GM18511 (cell line): Measurements from ENCODE around the gene ADAMTS2.

ENCODE experiments used
- ATAC-seq: cut with Tn5 transposase; IDR thresholded peaks from one replicate; pipeline ENCODE4 v1.9.1; 2021; ENCODE audit warnings: mild to moderate bottlenecking, moderate library complexity; ENCODE audit not compliant: unreplicated experiment

The ADAMTS2 gene

GRCh38 chr5:179132586-179133355 lies 212.5 kb downstream of the ADAMTS2 start:
- no peak for ATAC-seq

DNA sequence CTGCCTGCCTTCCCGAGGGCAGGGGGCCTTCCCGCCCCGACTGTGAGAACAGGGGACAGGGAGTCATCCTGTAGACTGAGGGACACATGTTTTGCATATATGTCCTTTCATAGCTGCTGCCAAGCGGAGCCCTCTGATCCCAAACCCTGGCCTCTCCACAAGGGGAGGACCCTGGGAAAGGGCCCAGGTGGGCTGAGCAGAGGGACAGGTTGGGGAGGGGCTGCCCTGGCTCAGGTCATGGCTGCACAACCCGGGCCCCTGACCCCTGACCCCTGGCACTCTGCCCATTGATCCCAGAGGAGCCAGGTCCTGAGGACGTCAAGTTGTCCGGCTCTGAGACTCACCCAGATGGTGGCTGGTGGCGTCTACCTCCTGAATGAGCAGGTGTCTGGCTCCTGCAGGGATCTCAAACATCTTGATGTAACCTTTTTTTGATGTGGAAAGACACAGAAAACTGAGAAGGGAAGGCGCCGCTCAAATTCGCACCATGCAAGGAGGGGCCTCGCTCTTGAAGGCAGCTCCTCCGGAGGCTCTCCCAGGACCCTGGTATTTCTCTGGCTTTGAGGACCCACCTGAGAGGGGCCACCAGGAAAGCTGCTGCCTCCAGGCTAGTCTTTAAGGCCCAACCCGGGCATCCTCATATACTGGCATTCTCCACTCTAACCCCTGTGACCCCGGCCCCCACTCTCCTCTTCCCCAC lies 213.2 kb downstream of the ADAMTS2 start:
- ATAC-seq, result no peak

DNA sequence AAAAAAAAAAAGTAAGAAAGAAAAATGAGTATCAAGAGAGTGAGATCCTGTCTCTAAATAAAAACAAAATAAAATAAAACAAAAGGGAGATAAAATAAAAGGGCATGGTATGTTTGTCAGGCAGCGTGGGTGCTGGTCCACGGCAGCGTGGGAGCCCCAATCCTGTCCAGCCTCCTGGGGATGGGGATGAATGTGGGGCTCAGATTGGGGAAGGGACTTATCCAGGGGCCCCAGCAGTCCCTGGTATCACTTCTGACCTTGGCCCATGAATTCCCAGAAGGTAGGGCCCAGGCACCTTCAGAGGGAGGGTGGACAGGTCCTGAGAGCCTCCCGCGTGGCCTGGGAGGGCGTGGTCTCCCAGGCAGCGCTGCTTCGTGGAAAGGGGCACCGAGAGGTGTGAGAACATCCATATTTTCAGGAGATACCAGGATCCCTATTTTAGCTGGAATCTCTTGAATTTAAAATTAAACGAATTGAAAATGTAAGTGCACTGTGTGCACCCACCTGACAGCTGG lies 213.9 kb downstream of the ADAMTS2 start:
- ATAC-seq, result no peak

DNA sequence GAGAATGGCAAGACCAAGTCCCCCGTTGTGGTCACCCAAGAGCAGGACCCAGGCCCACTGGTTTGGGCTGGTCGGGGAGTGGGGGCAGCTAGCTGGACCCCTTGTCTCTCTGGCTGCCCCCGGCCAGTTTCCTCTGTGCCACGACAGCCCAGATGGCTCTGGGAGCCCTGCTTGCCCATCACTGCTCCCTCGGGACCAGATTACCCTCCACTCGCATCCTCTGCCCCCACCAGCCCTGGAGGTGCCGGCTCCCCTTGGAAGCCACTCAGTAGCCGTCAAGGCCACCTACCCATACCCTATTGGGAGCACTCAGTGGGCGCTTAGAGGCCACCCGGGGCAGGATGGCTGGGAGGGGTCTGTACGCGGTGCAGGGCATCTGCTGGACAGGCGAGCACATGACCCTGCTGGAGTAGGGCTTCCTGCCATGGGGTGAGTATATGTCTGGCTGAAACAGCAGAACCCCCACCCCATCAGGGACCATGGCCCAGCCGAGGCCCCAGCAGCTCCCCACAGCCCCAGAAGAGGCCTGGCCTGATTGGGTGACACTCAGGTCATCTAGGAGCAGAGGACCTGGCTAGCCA lies 215.1 kb downstream of the ADAMTS2 start:
- no peak for ATAC-seq

DNA sequence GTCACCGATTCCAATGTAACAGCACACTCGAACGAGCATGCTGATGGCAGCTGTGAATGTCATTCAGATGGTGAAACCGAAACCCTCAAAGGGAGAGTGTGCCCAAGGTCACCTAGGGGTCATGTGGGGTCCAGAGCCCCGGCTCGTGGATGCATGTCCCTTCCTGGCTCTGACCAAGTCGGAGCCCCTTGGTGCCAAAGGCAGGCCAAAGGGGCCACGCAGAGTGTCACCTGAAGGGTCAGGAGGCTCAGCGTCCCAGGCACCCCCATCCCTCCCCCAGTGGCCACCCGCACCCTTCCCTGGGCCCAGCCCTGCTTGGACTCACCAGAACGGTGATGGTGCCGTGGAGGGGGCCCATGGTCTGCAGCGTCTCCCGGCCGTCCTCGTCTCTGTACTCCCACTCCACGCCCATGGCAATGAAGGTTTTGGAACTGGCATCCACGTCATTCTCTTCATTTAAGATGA lies 215.6 kb downstream of the ADAMTS2 start:
- no peak for ATAC-seq

DNA sequence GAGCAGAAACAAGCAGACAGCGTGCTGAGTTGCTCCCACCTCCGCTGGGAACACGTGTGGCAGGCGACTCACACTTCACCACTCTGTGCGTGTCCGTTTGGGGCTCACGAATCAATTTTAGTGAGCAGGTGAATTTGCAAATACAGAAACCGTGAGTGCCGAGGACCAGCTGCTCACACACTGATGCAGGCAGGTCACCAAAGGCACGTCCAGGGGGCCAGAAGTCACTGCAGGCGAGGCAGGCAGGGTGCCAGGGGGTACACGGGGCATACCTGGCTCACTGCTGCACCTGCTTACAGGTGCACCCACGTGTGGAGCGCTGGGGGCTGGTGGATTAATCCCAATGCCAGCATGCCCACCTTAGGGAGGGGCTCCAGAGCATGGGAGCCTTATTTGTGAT lies 216.3 kb downstream of the ADAMTS2 start:
- ATAC-seq, result no peak

DNA sequence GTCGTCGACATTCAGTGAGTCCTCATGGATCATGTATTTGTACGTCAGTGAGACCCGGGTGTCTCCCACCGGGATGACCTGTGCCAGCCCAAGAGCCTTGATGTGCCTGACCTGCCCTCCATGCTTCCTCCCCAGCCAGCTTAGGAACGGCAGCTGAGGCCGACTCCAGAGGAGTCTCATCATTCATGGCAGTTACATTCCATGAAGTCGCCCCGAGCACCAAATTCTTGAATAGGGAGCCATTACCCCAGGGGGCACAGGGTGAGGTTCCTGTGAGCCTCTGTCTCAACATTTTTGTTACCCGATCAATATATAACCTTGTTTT lies 217.3 kb downstream of the ADAMTS2 start:
- no peak for ATAC-seq

- ATAC-seq, result no peak
Measured at GRCh38 chr5:179127136-179128040, 217.9 kb downstream of the ADAMTS2 start.

GRCh38 chr5:179126506-179126991 lies 218.7 kb downstream of the ADAMTS2 start:
- no peak for ATAC-seq

GRCh38 chr5:179125789-179126505 lies 219.3 kb downstream of the ADAMTS2 start:
- no peak for ATAC-seq

DNA sequence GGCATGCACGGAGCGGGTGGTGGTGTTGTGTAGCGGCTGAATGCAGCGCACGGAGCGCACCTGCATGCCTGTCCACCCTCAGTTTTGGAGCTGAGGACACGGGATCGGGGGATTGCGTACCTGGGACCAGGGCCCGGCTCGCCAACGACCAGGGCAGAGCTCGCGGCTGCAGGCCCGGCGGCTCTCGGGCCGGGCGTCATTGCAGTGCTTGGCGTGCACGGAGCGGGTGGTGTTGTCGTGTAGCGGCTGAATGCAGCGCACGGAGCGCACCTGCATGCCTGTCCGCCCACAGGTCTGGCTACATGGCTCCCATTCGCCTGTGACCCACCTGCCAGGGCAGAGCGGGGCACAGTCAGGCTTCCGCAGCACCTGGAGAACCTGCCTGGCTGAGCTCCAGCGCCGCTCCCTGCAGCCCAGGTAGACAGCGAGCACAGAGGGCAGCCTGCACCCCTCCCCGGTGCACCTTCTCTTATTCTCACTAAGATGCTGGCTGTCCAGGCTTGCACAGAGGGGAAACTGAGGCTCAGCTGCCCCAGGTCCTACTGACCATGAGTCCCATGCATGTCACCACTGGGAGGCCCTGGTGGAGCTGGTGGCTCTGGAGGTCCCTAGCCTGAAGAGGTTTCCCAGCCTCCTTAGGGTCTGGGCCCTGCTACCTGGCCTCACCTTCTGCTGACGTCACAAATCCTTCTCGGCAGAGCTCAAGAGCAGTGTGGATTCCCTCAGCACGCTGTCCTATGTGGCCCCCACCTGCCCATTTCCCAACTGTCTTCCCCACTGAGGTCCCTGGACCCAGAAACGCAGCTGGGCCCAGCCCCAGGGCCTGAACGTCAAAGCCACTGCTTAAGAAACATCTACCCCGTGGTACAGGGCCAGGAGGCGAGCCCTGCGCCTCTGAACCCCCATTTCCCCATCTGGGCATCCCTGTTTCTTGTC lies 220.1 kb downstream of the ADAMTS2 start:
- no peak for ATAC-seq

GRCh38 chr5:179124273-179124852 lies 220.9 kb downstream of the ADAMTS2 start:
- ATAC-seq, result no peak

DNA sequence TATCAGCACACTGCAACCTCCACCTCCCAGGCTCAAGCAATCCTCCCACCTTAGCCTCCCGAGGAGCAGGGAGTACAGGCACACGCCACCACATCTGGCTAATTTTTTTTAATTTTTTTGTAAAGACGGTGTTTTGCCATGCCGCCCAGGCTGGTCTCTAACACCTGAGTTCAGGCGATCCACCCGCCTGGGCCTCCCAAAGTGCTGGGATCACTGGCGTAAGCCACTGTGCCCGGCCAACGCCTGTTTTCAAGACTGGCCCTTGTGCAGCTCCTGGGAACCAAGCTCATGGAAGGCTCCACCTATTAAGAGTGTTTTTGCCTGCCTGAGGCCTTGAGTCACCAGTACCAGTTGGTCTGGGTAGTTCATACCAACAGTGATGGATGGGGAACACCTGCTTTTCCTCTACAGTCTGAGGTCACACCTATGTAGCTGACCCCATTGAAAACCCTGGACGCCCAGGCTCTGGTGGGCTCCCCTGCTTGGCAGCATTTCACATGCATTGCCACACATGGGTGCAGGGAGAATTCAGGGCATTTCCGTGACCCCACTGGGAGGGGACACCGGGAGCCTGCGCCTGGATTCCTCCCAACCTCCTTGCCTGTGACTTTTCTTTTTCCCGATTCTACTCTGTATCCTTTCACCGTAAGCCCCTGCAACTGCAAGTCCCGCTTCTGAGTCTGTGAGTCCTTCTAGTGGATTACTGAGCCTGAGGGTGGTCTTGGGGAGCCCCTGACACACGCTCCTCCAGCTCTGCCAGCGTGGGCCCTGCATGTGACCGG lies 221.6 kb downstream of the ADAMTS2 start:
- ATAC-seq, result no peak

DNA sequence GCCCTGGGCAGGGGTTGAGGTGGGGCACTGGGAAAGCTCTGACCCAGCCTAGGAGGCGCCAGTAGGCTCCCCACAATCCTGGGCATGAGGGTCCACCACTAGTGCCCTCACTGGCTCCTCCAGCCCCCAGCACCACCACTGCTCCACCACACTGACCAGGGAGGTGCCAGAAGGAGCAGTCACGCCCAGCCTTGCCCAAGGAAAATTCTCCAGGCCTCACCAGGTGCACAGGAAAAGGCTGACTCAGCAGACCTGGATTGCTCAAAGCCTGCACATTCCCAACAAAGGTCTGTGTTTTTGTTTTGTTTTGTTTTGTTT lies 222.2 kb downstream of the ADAMTS2 start:
- ATAC-seq, result no peak

GRCh38 chr5:179122411-179123108 lies 222.7 kb downstream of the ADAMTS2 start:
- no peak for ATAC-seq

DNA sequence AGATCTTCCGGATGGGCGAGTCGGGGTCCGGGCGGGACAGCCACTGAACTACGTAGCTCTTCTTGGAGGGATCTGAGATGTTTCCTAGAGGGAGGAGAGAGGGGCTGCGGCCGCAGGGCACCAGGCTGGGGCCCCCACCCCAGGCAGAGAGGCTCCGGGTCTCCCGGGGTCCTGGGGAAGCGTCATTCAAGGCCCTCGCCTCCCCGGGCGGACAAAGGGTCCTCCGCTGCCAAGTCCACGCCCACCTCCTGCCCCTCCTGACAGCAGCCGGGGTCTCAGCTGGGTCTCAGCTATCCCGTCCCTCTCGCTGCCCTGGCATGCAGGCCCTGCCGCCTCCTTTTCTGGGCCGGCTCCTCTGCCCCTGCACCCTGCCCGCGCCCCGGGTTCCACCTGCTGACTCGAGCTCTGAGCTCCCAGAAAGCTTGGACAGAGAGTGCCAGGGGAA lies 223.6 kb downstream of the ADAMTS2 start:
- no peak for ATAC-seq

DNA sequence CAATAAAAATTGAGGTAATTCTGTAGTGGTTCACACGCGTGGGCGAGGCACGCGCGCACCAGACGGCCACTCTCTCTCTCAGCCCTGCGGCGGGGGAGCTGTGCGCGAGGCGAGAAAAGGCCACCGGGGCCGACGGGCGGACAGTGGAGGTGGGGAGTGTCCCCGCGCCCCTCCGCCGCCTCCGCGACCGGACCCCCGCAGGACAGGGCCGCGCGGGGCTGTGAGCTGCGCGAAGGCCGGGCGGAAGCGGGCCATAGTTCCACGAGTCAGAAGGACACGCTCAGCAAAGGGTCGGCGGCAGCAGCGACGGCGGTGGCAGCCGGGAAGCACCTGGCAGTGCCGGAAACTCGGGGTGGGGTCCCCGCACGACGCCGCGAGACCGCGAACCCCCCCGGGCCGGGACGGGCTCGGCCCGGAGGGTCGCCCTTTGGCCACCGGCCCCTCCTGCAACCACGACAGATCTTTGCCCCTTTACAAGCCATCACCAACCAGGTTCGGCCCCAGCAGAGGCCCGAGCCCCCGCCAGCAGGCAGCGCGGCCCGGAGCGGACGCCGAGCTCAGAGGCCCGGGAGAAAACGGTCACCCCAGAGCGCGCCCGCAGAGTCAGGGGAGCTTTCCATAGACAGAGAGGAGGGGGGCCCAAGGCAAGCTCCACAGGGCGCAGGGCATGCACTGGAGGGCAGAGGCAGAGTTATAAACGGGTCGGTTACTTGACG lies 224.2 kb downstream of the ADAMTS2 start:
- ATAC-seq, result no peak
